ENCODE data around the gene PRTG. TPM values are rescaled to one million over a fixed set of nuclear protein-coding genes. Genes with fewer than 3 reads are reported as not detected.
A peak's percentile ranks its signal among the peaks of the same experiment; 100 is the strongest.

The PRTG gene
- polyA plus RNA-seq, 1 of the 3 experiments (the other 2 are of a cell fraction), result 3.0 TPM

GRCh38 chr15:55712363-55712762 lies 30.6 kb downstream of the PRTG start:
- no peaks in the 10 kb centered on the region; the same call in 1 of the 2 replicates for H3K9me2 ChIP-seq
- H3K27me3 ChIP-seq (ENCODE audit: insufficient read depth), result no peaks in the 10 kb centered on the region
- H2AFZ ChIP-seq (ENCODE audit: low read depth), result no peak overlapping the region
- no peaks in the 10 kb centered on the region for H3K36me3 ChIP-seq (replicated peaks in 1 of 2; ENCODE audit: control insufficient read depth in 1 of 2, insufficient read depth in 2 of 2, low read length in 1 of 2)
- no peaks in the 10 kb centered on the region for H3F3A ChIP-seq (replicated peaks; ENCODE audit: insufficient read depth)
- peak overlapping the region; percentile 15 to 81; a peak in 3 of 4 replicates for H3K27ac ChIP-seq (ENCODE audit: low read depth in 2 of 2, low read length in 1 of 2)
- H3K4me2 ChIP-seq, result no peak overlapping the region
- no peak overlapping the region for H3K4me3 ChIP-seq (ENCODE audit: low read depth in 2 of 2, low read length in 1 of 2)
- H3K9me3 ChIP-seq, result peaks cover 3% of the 10 kb centered on the region; the same call in 1 of the 2 replicates
- no peak overlapping the region for H3K9ac ChIP-seq
- 57% methylated on average over 2 of the region's 2 CpGs for WGBS (ENCODE audit: low lambda C conversion rate)
- ChIA-PET POLR2A (no interaction called here), CTCF (interaction anchor here (0.7 to 1.4 kb wide), 10 partner anchors 12 to 133 kb away, joined by 3 to 6 read pairs (median 3); no protein-coding TSS in a partner anchor)
- H3K79me2 ChIP-seq (ENCODE audit: insufficient read depth), result peaks cover 5% of the 10 kb centered on the region; the same call in 1 of the 2 replicates
- peak; percentile 47 for DNase-seq
- no peaks in the 10 kb centered on the region for H4K20me1 ChIP-seq (ENCODE audit: insufficient read depth)
- H3K4me1 ChIP-seq (ENCODE audit: control insufficient read depth in 1 of 2, insufficient read depth in 2 of 2, low read depth in 1 of 2, low read length in 1 of 2), result peaks cover 0 to 19% of the 10 kb centered on the region in 2 experiments; a peak in 2 of 4 replicates
- TF ChIP-seq CTCF (IDR thresholded peaks at IDR 0.05) (no peak), FOXM1 (IDR thresholded peaks at IDR 0.05; ENCODE audit: low read depth) (no peak), PBX3 (IDR thresholded peaks at IDR 0.05) (peak; percentile 80), USF1 (IDR thresholded peaks at IDR 0.05; ENCODE audit: borderline replicate concordance, low read depth) (no peak), FOSL2 (IDR thresholded peaks at IDR 0.05; ENCODE audit: borderline replicate concordance, low read depth) (no peak), SMC3 (IDR thresholded peaks at IDR 0.05; ENCODE audit: low read depth, low read length) (no peak), MAX (IDR thresholded peaks at IDR 0.05; ENCODE audit: low read depth) (no peak), NFIC (IDR thresholded peaks at IDR 0.05; ENCODE audit: borderline replicate concordance) (0 out of 2 replicates have a peak, but pooled peaks have one; percentile 18), RAD21 (IDR thresholded peaks at IDR 0.05; ENCODE audit: low read length) (no peak; the same call in 1 of the 2 replicates), YY1 (IDR thresholded peaks at IDR 0.05; ENCODE audit: low read depth) (no peak), TEAD4 (IDR thresholded peaks at IDR 0.05; ENCODE audit: borderline replicate concordance, insufficient read depth) (peak; percentile 52; the same call in 1 of the 2 replicates), SIN3A (IDR thresholded peaks at IDR 0.05; ENCODE audit: borderline replicate concordance, low read depth, low read length) (0 out of 2 replicates have a peak, but pooled peaks have one; percentile 52), FOXJ3 (CRISPR knock-in tag; IDR thresholded peaks at IDR 0.05) (no peak), EP300 (IDR thresholded peaks at IDR 0.05; ENCODE audit: borderline replicate concordance in 1 of 2, low read depth in 1 of 2, low read length in 1 of 2) (peak; percentile 13 to 93; a peak in 2 of 4 replicates), CHD2 (IDR thresholded peaks at IDR 0.05; ENCODE audit: low read length, partially characterized antibody) (no peak), ELF1 (IDR thresholded peaks at IDR 0.05) (no peak), EZH2phosphoT487 (IDR thresholded peaks at IDR 0.05; ENCODE audit: borderline replicate concordance, low read depth) (no peak), GATA2 (CRISPR knock-in tag; IDR thresholded peaks at IDR 0.05) (0 out of 2 replicates have a peak, but pooled peaks have one; percentile 37), ZBTB33 (IDR thresholded peaks at IDR 0.05; ENCODE audit: borderline replicate concordance, low read depth) (no peak), POLR2AphosphoS5 (IDR thresholded peaks at IDR 0.05; ENCODE audit: low read depth, low read length) (peak; percentile 64; the same call in 1 of the 2 replicates), TCF12 (IDR thresholded peaks at IDR 0.05) (peak; percentile 80), MEF2A (IDR thresholded peaks at IDR 0.05; ENCODE audit: borderline replicate concordance, low read depth) (no peak), RFX5 (IDR thresholded peaks at IDR 0.05; ENCODE audit: low read length) (no peak), RXRA (IDR thresholded peaks at IDR 0.05; ENCODE audit: borderline replicate concordance, low read depth) (no peak), RCOR1 (IDR thresholded peaks at IDR 0.05; ENCODE audit: low read length) (peak; percentile 75), MXI1 (IDR thresholded peaks at IDR 0.05; ENCODE audit: low read depth, low read length) (no peak), NRF1 (IDR thresholded peaks at IDR 0.05; ENCODE audit: low read depth, low read length) (no peak), USF2 (IDR thresholded peaks at IDR 0.05; ENCODE audit: borderline replicate concordance, low read depth, low read length) (no peak), TAF1 (IDR thresholded peaks at IDR 0.05; ENCODE audit: borderline replicate concordance, low read depth, low read length) (no peak)

Measured in SK-N-SH (cell line).